HG02973 (cell line): ENCODE measurements around the gene CEP164.

ENCODE experiments used
- ATAC-seq: cut with Tn5 transposase; IDR thresholded peaks from one replicate; pipeline ENCODE4 v1.9.1; 2021; ENCODE audit warnings: moderate library complexity; ENCODE audit not compliant: unreplicated experiment

Gene CEP164

DNA sequence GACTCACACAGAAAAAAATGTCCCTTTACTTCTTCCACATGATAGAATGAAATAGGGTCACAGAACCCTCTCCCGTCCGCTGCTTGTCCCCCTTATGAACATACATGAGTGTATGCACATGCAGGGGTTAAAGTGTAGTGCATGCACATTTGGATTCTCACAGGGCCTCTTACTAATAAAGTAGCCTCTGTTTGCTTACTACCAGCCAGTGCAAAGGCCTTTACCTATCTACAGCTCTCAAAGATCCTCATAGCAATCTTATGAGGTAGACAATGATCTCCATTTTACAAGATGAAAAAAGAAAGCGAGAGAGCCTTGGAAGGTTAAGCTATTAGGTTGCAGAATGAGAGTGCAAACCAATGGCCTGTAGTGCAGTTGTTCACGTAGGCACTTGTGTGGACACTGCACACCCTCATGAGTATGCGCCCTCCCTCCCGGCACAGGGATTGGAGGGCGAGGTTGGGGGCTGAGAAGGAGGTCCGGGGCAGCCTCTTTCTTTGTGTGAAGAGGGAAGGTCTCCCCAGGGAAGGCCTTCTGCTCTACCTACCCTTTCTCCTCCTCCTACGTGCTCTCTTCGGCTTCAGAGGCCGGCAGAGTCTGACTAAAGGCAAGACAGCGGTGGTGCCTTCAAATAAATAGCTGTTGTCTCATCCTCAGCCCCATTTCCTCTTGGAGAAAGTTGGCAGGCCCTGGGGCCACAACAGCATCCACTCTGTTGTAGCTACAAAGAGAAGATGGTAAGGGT lies 91.3 kb downstream of the CEP164 start:
- ATAC-seq = no peak

DNA sequence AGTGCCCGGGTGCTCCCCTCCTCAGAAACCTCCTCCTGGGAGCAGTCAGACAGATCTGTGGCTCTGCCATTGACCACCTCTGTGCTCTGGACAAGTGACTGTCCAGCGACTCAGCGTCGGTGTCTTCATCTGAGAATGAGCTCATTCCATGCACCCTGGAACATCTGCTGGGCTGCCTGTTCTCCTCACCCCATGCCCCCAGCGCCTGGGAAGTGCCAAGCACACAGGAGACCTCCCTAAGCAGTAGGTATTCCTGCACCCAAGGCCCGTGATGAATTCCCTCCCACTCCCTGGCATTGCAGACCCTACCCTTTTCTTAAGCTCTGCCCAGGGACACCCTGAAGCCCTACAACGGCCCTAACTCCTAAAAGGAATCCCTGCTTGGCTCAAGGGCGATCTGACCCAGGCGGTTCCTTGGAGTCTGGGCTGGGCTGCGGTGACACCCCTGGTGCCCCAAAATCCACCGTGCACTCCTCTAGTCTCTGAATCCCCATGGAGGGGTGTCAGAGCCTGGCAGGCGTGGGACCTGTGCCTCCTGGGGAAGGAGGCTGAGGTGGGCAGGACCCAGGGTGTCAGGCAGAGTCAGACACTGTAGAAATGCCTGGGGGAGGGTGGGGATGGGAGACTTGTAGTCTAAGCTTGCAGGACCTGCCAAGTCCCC lies 92.0 kb downstream of the CEP164 start:
- no peak for ATAC-seq

DNA sequence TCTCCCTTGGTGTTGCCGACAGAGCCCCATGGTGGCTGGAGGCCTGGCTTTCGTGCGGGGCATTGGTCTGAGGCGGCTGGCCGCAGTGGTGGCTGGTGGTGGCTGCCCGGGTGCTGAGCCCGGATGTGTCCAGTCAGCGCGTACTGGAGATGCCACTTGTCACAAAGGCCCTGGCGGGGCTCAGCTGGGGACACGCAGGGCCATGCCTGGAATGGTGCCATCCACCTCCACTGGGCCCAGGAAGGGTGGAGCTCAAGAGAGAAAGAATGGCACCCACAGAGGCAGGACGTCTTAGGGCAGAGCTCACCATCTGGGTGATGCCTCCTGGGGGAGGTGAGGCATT lies 92.5 kb downstream of the CEP164 start:
- ATAC-seq = no peak

DNA sequence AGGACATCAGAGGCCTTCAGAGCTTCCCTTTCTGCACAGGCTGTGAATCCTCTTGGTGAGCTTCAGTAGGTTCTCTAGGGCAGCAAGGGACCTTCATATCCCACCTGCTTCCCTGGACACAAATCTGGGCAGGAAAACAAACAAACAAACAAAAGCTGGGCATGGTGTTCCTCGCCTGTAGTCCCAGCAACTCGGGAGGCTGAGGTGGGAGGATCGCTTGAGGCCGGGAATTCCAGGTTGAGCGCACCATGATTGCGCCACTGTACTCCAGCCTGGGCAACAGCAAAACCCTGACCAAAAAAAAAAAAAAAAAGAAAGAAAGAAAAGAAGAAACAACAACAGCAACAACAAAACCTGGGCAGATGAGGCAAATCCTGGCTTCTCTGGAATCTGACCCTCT lies 92.9 kb downstream of the CEP164 start:
- ATAC-seq = no peak

DNA sequence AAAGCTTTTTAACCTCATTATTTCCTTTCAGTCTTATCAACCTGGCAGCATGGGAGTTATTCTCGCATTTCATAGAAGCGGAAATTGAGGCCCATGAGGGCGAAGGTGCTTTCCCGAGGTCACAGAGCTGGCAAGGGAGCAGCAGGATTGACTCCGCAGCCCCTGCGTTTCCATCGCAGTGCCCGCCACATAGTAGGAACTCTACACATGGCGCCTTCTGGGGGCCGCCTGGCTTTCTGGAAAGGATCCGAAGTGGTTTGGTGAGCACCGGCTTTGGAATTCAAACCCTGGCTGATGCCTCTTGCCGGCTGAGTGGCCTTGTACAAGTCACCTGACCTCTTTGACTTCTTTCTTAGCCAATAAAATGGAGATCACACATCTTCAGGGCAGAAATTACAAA lies 93.4 kb downstream of the CEP164 start:
- no peak for ATAC-seq

DNA sequence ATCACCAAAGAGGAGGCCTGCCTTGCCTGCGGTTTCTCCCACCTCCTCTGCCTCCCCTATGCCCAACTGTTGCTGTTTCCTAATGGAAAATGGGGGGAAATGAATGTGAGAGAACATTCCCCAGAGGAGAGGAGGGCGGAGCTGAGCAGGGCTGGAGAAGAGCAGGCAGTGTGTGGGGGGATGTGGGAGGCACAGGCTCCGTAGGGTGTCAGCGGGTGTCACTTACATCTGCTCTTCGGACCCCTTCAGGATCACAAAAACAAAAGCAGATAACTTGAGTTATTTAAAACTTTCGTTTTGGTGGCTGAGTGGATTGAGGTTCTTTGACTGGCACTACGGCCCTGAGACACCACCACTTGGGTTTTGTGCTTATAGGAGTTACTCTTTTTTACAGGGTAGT lies 93.8 kb downstream of the CEP164 start:
- ATAC-seq = no peak

DNA sequence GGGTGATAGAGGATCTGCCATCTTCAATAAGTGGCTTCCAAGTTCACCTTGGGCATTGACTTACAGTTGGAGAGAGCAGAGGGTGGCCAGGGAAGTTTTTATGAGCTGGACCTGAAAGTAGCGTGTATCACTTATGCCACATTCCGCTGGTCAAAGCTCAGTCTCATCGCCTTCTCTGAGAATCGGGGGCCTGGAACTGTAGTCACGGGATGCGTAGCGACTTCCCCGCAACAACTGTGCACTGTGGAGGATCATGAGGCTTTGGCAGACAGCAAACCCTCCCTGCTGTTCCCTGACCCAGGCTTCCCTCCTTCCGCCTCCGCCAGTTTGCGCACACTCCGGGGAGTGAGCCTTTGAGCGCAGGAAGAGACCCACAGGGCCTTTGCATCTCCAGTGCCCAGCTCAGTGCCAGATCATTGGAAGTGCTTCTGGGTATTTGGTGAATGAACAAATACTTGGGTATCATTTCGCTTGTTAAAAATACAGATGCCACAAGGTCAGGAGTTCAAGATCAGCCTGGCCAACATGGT lies 95.5 kb downstream of the CEP164 start:
- ATAC-seq = no peak

DNA sequence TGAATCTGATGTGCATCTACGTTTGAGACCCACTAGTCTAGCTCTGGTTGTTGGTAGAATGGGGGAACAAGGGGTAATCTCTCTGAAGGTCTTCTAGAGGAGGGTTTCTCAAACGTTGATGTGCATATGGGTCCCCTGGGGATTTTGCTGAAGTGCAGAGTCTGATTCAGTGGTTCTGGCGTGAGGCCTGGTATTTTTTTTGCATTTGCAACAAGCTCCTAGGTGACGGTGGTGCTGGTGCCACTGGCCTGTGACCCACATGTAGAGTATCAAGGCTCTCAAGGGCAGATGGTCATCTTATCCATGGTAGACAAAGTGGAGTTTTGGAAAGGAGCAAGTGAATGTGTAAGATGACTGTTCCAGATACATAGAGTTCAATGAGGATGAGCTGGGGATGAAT lies 97.1 kb downstream of the CEP164 start:
- no peak for ATAC-seq

DNA sequence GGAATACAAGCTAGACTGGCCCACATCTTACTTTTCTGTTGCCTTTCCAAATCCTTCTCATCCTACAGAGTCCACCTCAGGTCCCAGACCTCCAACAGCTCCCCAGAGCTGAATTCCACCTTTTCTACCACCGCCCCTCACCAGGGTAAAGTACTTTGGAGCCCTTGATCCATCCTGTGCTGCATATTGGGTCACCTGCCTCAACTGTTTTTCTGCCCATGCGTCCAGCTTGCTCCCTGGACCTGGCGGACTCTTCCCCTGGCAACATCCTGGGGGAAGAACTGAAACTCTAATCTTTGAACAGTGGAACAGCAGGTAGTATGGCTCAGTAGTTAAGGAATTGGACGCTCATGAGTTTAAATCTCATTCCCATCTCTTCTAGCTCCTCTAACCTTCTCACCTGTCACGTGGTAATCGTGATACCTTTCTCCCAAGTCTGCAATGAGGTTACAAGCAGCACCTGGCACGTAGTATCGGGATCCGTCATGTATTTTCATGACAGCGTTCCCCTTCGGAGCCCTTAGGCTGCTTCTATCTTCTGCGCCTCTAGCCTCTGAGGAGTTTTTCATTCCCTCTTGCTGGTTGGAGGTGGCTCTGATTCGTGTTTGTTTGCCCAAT lies 98.1 kb downstream of the CEP164 start:
- ATAC-seq = no peak

DNA sequence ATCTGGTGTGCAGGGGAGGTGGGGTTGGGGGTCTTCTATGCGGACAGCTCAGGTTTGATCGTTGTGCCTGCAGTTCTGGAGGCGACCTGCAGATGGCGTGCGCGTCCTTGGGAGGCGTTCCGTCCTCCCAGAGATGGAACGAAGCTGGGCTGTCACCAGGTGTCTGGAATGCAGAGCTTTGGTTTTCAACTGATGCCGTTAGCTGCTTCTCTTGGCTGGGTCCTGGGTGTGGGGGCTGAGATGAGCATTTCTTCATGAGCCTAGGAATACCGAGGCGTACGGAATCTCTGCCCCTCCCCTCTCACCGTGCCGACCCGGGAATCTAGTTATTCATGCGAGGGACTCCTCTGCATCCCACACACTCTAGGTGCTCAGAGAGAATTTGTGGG lies 98.6 kb downstream of the CEP164 start:
- no peak for ATAC-seq

DNA sequence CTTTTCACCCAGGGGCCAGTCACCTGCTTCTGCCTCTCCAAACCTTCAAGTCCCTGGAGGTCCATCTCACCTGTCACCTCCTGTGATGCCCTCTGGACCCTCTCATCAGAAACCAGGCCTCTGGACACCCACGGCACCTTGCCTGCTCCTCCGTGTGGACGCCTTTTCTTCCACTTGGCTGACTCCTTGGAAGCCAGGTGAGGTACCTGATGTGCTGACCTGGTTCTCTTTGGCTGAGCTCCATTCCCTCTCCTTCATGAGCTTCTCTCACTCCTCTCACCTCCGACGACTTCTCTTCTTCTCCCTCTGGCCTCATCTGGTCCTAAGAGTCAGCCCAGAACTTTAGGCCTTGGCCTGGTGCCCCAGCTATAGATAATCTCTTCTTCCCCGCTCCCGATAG lies 99.3 kb downstream of the CEP164 start:
- ATAC-seq = no peak

DNA sequence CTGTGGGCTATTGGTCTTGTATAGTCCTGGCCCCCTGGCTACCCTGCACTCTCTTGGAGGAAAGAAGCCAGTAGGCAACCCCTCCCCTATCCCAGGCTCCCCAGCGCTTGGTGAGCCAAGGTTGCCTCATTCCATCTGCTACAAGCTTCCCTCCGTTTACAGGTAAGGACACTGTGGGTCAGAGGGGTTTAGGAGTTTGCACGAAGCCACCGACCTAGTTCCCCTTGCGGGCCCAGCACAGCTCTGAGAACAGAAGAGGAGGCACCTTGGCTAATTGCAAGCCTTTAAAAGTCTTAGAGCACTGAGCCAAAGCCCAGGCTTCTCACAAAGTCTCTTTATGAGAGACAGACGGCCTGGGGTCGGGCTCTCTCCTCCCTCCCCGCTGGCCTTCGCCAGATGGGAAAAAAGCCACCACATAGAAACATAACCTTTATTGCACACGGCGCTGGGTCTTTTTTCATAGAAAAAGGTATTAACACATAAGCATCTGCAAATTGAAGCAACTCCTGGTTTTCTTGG lies 99.8 kb downstream of the CEP164 start:
- ATAC-seq = no peak

DNA sequence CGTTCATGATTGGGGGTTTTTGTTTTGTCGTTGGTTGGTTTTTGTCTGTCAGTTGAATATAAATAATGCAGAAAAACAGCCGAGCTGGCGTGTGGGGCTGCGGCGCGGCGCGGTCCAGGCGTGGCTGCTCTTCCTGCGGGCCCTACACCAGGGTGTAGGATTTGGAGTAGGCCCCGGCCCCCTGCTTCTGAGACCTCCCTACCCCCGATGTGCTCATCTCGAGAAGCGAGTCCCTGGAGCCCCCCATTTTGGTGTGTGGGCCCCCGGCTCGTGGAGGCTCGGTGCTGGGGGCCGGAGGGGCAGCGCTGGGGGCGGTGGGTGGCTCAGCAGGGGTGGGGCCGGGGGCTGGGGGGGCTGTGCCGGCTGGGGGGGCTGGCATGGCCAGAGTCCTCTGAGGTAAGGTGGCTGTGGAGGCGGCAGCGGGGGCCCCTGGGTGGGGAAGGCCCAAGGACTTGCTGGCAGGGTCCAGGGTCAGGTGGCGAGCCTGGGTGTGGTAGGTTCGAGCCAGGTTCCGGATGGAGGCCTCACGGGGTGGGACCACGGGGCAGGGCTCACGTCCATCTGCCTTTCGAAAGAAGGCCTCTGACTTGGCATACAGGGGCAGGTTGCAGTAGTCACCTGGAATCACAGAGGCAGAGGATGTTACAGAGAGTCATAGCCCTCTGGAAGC lies 100.7 kb downstream of the CEP164 start:
- no peak for ATAC-seq

DNA sequence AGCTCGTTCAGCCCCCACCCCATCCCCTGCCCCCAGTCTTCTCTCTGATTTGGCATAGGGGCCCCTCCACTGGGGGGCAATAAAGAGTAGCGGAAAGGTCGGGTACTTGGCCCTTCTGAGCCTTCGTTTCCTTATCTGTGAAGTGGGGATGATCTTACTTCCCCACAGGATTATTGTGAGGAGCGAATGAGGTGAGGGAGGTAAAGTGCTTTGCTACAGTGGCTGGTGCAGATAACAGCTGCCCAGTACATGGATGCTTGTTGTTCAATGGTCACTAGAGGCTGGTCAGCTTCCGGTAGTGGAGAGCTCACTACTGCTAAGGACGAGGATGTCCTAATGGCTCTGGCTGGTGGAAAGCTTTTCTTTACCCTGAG lies 101.2 kb downstream of the CEP164 start:
- ATAC-seq = no peak

DNA sequence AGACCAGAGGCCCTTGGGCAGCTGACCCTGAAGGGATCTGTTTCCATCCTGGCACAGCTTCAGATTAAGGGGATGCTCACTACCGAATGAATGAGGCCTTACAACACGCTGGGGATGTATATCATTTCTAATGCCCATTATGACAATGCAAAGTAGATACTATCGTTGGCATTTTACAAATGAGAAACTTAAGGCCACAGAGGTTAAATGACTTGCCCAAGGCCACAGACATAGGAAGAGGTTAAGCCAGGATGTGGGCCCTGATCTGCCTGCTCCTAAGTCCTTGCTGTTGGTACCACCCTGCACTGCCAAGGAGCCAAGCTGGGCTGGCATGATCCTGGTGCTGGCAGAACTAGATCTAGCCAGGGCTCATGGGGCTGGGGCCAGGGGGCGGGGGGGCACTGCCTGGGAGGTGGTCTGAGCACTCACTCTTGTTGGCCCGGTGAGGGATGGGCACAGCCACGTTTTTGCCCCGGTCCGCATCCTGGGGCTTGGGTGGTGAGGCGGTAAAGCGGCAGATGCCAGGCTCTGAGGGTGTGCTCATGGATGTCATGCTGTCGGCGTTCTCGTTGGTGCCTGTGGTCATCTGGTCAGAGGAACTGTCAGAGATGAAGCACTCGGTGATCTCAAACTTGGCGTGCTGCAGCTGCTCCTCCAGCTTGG lies 102.8 kb downstream of the CEP164 start:
- ATAC-seq = no peak

DNA sequence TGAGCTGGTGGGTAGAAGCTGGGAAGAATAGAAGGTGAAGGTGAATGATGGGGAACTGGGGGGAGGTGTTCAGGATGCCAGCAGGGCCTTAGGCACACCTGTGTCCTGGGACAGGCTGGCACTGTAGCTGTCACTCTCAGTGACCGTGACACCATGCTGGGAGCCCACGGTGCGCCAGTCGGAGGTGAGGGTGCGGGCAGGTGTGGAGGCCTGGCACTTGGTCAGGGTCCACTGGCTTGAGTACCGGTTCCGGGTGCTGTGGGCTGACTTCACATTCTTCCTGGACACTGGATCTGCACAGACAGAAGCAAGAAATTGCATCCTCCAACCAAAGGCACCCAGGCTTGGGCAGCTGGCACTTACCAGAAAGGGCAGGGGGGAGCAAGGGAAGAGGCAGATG lies 103.8 kb downstream of the CEP164 start:
- ATAC-seq = no peak

DNA sequence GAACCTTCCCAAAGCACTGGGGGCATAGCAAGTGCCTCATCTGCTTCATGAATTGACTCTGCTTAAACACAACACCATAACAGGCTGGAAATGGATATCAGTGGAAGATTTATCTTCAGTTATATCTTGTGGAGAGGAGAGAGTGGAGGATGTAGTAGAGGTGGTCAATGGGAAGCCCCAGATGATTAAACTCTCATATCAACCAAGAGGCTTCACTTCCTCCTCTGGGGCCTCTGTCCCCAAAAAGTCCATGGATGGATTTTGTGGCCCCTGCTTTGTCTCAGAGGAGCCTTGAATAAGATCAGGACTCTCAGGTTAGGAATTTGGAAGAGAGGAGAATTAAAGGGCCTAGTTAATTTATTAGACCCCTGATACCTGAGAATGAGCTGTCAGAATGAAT lies 106.1 kb downstream of the CEP164 start:
- no peak for ATAC-seq

DNA sequence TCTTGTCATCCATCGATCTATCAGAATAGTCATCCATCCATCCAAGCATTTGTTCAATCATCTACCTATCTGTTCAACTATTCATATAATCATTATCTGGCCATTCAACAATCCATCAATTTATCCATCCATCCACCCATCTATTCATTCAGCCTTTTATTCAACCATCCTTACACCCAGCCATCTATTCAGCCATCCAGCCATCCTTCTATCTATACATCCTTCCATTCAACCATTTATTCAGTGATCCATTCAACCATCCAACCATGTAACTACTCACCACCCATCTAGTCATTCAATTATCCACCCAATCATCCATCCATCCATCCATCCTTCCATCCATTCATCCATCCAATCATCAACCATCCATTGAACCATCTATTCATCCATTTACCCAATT lies 106.8 kb downstream of the CEP164 start:
- no peak for ATAC-seq

DNA sequence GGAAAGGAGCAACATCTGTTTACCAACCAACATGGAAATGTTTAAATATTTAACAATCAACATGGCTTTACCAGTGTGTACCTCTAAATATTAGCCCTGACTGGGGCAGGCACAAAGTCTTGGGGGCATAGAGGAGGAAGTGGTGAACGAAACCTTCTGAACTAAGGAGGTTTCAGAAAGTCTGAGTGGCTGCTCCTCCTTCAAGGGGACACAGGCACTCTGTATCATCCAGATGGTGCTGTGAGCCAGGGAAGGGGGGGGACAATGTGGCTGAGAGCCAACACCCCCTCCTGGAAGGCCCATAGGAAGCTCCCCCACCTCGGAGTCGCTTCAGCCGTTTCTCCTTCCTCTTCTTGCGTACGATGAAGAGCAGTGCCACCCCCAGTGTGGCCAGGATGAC lies 107.7 kb downstream of the CEP164 start:
- ATAC-seq = no peak

DNA sequence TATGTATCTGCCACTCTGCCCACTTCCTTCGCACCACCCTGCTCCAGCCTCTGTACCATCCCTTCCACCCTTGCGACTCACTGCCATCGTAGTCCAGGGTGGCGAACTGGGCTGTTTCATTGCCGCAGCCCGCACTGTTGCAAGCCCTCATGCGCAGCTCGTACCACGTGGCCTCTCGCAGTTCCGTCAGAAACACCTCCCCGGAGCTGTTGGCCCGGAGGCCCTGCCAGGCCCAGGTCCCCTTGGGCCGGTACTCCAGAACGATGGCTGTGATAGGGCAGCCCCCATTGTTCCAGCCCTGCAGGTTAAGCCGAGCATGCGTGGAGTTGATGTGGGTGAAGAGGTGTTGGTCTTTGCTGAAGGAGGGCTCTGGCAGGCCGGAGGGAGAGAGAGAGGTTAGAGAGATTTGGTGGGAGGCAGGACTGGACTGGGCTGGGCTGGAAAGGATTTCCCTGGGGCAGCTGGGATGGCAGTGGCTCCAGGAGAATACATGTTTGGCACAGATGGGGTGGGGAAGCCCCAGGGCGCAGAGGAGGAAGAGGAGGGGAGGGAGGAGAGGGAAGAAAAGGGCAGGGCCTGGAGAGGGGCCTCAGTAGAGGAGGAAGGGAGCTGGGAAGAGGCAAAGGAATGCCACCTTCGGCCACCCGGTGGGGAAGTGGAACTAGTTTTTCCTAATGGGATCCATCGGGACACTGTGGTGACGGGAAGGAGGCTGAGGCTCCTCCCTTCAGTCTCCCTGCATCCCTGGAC lies 109.6 kb downstream of the CEP164 start:
- no peak for ATAC-seq
